Tibial nerve (tissue), 3 donors: ENCODE results near the gene MRNIP.

Experiments
- EP300 ChIP-seq, 2 donors: sonication (generic); formaldehyde crosslinking; IDR thresholded peaks; one replicate each; pipeline ENCODE4 v1.6.1; 2017; ENCODE audit warnings: antibody characterized with exemption in 2 of 2, mild to moderate bottlenecking in 1 of 2
- POLR2A ChIP-seq, 2 donors: fragments of 450-650 bp; IDR thresholded peaks; one replicate each; pipeline ENCODE4 v1.6.1; 2017; ENCODE audit warnings: antibody characterized with exemption in 2 of 2, mild to moderate bottlenecking in 2 of 2, moderate library complexity in 2 of 2

DNA sequence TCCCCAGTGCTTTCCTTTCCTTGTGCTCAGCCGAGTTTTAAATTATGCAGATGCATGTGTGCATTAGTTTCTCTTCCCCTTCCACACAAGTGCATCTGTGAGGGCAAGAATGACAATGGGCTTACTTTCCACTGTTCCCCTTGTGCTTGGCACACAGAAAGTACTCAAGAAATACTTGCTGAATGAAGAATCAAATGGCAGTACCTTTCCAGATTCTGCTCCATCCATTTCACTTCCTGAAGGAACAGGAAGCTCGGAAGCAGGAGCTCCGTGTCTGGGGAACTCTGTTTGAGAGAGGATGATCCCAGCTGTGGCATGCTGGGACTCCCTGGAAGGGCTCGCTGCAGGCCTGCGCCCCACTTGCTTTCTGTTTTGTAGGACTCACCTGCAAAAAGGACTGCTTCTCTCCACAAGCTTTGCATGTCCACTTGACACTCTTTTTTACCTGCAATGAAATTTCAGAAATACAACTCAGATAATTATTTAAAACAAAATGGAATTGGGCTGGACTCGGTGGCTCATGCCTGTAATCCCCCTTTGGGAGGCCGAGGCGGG lies 5.5 kb downstream of the MRNIP start:
- TF ChIP-seq POLR2A (IDR thresholded peaks at IDR 0.05) (no peak), EP300 (IDR thresholded peaks at IDR 0.05) (no peak)
